PFSK-1 (cell line): Measurements from ENCODE around the gene DNAJB1.

ENCODE experiments used
- POLR2AphosphoS5 ChIP-seq: IDR thresholded peaks from 2 replicates; pipeline ENCODE4 v1.6.1; 2012; ENCODE audit warnings: low read depth, mild to moderate bottlenecking, control low read depth, low read length, moderate library complexity
- SIN3A ChIP-seq: IDR thresholded peaks from 2 replicates; pipeline ENCODE4 v1.6.1; 2012; ENCODE audit warnings: mild to moderate bottlenecking, low read length, moderate library complexity, borderline replicate concordance; ENCODE audit not compliant: insufficient read depth

DNA sequence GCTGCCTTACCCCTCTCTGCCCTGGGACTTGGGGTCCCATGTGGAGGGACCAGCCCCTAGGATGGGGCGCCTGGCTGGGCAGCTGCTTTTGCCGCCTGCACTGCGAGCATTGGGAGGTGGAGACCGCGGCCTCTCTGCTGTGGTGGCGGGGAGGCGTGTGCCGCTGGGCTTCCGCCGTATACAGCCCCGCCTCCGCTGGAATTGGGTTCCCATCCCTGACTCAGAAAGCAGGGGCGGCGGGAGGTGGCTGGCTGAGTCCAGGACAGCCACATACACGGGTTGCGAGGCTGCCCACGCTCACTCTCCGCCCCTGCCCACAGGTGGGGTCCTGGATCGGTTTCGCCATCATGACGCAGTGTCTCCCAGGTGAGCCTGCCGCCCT lies 47.1 kb upstream of the DNAJB1 start:
- no peak for TF ChIP-seq POLR2AphosphoS5
- TF ChIP-seq SIN3A: no peak
